ENCODE measurements around the gene SLC41A2.

DNA sequence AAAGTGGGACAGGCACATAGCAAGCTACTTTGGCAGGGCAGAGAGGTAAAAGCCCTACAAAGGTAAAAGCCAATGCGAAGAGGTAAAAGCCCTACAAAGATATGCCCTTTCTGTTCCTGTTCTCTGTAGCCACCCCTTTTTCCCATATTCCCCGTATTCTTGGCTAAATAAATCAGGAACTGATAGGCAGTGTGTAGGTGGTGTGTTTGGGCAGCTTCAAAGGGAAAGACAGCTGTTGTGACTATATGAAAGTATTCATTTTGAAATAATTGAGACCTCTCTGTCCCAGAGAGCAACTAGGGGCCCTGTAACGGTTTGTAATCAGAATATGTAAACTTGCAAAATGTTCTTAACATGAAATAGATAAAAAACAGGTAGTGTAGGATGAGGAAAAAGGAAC lies 11.3 kb upstream of the SLC41A2 start:
- TF ChIP-seq CTCF (conservative IDR thresholded peaks at IDR 0.05 in 1 of 2, IDR thresholded peaks at IDR 0.05 in 1 of 2; ENCODE audit: extremely low read depth in 1 of 2, insufficient read depth in 1 of 2, low read depth in 1 of 2, low read length in 2 of 2) (no peak), EZH2 (IDR thresholded peaks at IDR 0.05; ENCODE audit: borderline replicate concordance, low read length) (no peak)

Data from mammary epithelial cell (primary cell).